Measurements from ENCODE around the gene RPTOR.
"Not testable (repeated sequence)": the region's sequence is repeated elsewhere in the genome, so short reads cannot be mapped to it uniquely, and the experiment has no call there.

RPTOR gene, protein sequence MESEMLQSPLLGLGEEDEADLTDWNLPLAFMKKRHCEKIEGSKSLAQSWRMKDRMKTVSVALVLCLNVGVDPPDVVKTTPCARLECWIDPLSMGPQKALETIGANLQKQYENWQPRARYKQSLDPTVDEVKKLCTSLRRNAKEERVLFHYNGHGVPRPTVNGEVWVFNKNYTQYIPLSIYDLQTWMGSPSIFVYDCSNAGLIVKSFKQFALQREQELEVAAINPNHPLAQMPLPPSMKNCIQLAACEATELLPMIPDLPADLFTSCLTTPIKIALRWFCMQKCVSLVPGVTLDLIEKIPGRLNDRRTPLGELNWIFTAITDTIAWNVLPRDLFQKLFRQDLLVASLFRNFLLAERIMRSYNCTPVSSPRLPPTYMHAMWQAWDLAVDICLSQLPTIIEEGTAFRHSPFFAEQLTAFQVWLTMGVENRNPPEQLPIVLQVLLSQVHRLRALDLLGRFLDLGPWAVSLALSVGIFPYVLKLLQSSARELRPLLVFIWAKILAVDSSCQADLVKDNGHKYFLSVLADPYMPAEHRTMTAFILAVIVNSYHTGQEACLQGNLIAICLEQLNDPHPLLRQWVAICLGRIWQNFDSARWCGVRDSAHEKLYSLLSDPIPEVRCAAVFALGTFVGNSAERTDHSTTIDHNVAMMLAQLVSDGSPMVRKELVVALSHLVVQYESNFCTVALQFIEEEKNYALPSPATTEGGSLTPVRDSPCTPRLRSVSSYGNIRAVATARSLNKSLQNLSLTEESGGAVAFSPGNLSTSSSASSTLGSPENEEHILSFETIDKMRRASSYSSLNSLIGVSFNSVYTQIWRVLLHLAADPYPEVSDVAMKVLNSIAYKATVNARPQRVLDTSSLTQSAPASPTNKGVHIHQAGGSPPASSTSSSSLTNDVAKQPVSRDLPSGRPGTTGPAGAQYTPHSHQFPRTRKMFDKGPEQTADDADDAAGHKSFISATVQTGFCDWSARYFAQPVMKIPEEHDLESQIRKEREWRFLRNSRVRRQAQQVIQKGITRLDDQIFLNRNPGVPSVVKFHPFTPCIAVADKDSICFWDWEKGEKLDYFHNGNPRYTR (N-terminal part only)

DNA sequence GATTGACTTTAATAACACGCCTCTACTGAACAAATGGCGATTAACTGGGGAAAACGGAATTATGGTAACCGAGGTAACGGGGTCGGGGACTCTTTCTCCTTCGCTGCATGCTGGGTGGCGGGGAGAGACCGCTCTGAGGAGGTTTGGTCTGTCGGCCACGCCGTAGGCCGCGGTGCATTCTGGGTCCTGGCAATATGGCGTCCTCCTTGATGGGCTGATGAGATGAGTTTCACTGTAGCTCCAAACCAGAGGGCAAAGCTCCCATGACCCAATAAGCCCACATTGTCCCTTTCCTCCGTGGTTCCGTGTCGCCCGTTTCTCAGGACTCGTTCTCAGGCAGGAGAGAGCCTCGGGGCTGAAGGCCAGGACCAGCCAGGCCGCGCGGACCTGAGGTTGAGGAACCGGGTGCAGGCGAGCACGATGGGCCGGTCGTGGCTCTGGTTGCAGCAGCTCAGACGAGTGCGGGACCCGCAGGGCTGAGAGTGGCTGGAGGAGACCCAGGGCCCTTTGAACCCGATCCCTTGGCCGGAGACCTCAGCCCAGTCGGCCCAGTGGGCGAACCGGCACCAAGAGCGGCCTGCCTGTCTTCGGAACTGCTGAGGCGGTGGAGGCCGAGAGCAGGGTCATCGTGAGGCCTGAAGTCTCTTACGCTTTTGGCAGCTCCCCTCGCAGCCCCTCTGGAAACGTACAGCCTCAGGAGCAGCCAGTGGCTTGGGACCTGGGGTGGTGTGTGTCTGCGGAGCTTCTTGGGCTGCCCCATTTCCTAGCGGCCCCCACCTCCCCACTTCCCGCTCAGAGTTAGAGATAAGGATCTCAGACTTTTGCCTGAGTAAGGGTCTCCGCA is at the start of gene RPTOR:
TSS of gene RPTOR (plus strand) at position 184 of the 844 bp plus-strand sequence. CDS start 792 bp downstream, outside the sequence.
- peak; percentile 97 for DNase-seq (ENCODE audit: insufficient read length, low spot score)
- FAIRE-seq = peak; percentile 84

DNA sequence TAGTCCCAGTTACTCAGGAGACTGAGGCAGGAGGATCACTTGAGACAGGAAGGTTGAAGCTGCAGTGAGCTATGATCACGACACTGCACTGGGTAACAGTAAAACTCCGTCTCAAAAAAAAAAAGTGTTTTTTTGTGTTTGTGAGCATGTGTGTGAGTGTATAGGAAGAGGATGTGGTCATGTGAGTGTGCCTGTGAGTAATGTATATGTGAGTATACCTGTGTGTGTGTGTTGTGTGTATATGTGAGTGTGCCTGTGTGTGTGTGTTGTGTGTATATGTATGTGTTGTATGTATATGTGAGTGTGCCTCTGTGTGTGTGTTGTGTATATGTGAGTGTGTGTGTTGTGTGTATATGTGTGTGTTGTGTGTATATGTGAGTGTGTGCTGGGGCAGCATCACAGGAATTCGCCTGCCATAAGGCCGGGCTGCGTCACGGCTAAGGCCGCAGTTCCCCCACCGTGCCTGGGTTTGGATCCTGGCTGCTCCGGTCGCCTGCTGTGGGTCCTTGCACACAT is 46.9 kb upstream of the RPTOR start:
- FAIRE-seq = no peak
- DNase-seq (ENCODE audit: insufficient read length, low spot score) = no peak

DNA sequence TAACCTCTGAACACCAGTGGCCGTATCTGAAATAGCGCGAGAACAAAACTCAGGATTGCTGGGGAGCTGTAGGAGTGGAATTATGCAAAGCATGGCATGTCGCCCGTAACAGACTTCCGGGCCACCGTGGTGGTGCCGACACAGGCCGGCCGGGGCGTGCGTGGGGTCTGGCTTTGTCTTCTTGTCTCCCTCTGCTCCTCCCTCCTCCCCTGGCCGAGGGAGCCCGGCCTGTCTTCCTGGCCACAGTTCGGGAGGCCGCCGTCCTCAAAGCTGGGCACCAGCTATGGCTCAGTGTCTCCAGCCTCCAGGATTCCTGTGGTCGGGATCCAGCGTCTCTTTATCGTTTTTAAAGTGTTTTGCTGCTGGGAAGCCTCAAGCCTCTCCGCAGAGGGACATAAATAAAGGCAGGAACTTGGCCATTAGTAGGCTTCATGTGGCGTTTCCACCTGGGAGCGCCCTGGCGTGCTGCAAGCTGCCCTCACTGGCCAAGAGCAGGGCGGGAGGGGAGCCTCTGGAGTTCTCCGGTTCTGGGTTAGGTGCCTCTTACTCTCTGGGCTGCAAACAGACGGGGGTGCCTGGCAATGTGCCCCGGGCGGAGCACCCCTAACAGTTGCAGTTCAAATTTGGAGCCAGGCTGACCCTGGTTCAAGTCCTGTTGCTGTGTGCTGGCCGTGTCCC is 46.3 kb upstream of the RPTOR start:
- FAIRE-seq (no peak), DNase-seq (ENCODE audit: insufficient read length, low spot score) (no peak)

DNA sequence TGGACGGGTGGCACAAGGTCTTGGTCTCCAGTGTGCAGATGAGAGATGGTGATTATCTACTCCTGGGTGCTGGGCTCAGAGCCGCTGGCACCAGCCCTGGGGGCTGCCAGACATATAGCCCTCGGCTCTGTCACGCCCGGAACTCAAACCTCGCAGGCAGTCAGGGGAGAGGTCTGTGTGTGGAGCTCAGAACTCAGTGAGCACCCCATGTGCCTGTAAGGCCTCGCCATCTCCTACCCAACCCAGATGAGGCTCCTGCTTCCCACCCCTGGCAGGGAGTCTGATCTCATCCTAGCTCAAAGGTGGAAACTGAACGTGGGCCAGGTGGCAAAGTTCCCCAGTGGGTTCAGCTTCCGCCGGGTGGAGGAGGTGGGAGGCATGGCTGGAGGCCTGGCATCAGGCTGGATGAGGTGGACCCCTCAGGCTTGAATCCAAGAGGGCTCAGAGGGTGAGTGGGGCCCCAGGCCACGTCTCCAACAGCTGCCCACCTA is 45.7 kb upstream of the RPTOR start:
- DNase-seq (ENCODE audit: insufficient read length, low spot score) (no peak), FAIRE-seq (no peak)

DNA sequence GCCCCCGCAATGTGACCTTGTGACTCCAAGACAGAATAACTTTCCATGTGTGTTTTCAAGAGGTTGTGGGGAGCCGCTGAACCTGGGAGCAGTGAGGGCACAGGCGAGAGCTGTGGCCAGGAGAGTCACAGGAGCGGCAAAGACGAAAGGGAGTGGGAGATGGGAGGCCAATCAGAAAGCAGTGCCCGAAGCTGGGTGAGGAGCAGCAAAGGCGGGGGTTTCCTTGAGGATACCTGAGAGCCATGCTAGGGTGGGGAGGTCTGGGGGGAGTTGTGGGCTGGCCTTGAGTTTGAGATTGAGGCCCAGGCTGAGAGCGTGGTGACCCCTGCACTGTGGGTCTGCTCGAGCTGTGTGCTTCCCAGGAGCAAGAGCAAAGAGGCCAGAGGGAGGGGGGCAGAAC is 45.1 kb upstream of the RPTOR start:
- no peak for DNase-seq (ENCODE audit: insufficient read length, low spot score)
- FAIRE-seq = no peak

DNA sequence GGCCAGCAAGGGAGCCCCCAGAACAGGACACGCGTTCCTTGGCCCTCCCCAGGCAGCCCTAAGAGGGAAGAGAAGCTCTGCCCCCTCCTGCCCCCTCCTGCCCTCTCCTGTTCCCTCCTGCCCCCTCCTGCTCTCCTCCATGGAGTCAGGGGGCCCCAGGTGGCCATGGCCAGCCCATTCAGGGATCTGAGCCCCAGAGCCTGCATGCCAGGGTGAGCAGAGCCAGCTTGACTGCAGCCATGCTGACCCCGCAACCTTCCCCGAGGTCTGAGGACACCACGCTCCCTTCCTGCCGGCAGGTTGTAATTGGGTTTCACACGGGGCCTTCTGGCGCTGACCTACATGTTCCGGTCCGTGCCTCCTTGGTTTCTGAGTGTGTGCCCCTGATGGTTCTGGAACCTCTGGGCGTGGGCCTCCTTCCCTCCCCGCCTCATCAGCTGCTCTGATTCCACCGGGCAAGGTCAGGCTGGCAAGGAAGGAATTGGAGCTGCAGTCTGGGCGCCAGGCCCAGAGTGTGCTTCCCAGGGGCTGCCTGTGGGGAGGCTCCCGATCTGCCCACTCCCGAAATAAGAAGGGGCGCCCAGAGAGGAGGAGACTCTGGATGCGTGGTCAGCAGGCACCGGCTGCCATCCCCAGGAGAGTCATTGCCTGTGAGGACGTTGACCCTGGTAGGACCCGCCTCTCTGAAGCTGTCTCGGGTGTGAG is 44.5 kb upstream of the RPTOR start:
- FAIRE-seq (no peak), DNase-seq (ENCODE audit: insufficient read length, low spot score) (no peak)

DNA sequence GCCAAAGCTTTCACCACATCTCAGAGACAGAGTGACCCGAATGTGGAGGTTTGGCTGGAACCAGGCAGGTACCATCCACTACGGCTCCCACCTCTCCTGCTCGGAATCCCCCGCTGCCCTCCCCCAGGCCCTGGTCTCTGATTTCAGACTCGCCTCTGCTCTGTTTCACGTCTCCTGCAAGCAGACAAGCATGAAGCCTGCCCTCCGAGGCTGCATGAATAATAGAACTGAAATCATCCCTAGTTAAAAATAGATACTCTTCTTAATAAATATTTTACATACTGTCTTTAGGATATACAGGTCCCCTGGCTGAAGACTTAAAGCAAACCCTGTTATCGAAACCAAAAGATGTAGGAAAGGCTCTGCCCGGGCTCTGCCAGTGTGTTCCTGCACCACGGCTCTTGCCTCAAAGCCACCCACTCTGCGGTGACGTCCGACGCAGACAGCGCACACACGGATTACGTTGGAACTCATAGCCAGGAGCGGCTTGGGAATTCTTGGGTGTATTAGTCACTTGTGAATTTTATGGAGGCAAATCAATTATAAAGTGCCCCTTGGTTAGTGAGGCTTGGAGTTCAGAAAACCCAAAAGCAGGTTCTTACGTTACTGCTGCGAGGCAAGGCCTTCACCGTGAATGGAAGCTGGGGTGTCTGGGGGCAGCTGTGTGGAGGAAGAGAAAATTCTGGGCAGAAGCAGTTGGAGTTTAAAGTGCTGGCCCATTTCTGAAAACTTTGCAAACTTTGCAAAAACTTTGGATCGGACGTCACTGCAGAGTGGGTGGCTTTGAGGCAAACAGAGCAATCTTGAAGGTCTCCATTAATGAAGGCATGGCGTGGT is 42.7 kb upstream of the RPTOR start:
- FAIRE-seq = no peak
- no peak for DNase-seq (ENCODE audit: insufficient read length, low spot score)

DNA sequence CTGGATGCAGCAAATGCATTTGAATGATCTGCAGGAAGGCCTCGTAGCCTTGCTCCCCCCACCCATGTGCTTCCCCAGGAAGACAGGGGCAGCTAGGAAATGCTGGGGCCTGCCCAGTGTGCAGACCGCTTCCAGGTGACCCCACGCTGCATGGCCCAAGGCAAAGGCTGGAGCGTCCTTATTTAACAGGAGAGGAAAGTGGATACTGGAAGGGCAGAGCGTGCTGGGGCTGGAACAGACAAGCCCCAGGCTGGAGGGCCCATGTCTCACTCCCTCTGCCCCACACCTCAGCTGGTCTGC is 42.1 kb upstream of the RPTOR start:
- DNase-seq (ENCODE audit: insufficient read length, low spot score) (no peak), FAIRE-seq (no peak)

DNA sequence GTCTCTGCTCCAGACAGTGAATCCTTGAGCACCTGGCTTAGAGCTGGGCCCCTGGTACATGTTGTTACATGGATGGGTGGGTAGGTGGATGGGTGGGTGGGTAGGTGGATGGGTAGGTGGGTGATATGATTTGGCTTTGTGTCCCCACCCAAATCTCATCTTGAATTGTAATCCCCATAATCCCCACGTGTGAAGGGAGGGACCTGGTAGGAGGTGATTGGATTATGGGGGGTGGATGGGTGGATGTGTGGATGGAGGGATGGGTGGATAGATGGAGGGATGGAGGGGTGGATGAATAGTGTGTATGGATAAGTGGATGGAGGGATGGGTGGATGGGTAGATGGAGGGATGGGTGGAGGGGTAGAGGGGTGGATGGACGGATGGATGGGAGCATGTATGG is 41.6 kb upstream of the RPTOR start:
- DNase-seq (ENCODE audit: insufficient read length, low spot score) (no peak), FAIRE-seq (no peak)

DNA sequence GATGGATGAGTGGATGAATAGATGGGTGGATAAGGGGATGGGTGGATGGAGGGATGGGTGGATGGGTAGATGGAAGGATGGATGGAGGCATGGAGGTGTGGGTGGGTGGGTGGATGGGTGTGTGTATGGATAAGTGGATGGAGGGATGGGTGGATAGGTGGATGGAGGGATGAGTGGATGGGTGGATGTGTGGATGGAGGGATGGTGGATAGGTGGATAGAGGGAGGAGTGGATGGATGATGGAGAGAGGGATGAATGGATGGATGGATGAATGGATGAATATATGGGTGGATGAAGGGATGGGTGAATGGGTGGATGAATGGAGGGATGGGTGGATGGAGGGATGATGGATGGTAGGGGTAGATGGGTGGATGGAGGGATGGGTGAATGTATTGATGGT is 40.7 kb upstream of the RPTOR start:
- no peak for FAIRE-seq

DNA sequence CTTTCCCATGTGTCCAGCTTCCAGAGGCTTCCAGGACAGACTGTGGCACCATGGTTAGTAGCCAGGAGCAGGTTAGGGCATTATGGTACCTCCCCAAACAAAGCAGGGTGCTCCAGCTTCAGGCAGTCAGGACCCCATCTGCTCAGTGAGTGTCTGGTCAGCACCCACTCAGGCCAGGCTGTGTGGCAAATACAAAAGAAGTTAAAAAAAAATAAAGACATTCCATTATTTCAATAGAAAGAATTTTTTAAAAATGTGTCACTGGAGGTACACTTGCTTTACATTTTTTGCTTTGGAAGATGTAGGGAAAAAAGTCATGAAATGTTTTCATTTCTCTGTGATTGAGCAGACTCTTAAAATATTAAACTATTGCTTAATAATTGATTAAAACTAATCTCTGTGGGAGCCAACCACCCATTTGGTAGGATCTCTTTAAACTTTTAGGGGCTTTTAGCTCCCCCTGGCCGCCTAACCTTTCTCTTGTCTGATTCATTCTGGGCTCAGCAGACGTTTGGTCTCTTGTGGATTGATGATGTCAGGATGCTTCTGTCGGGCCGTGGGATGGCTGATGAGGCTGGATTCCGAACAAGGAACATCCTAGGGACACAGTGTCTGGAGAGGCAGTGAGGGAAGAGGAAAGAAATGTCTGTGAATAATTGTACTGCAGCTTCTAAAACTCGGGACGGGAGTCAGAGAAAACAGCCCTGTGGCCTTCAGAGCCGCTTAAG is 39.8 kb upstream of the RPTOR start:
- FAIRE-seq = no peak
- no peak for DNase-seq (ENCODE audit: insufficient read length, low spot score)

More for the DNA sequence above, 40.7 kb upstream of the RPTOR start:
- no peak for DNase-seq (ENCODE audit: insufficient read length, low spot score)

DNA sequence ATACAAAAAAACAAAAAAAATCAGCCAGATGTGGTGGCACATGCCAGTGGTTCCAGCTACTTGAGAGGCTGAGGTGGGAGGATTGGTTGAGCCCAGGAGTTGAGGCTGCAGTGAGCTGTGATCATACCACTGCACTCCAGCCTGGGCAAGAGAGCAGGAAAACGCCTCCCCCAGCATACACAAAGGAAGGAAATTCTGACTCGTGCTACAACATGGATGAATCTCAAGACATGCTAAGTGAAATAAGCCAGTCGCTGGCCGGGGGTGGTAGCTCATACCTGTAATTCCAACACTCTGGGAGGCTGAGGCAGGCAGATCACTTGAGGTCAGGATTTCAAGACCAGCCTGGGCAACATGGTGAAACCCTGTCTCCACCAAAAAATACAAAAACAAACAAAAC is 37.5 kb upstream of the RPTOR start:
- not testable (repeated sequence) for DNase-seq (ENCODE audit: insufficient read length, low spot score); FAIRE-seq

DNA sequence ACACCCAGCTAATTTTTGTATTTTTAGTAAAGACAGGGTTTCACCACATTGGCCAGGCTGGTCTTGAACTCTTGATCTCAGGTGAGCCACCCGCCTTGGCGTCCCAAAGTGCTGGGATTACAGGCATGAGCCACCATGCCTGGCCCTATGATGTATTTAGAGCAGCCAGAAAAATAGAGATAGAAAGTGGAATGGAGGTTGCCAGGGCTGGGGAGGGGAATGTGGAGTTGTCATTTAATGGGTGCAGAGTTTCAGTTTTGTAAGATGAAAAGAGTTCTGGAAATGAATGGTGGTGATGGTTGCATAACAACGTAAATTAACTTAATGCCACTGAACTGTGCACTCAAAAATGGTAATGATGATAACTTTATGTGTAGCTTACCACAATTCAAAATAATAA is 36.7 kb upstream of the RPTOR start:
- no peak for FAIRE-seq
- DNase-seq (ENCODE audit: insufficient read length, low spot score) = no peak

DNA sequence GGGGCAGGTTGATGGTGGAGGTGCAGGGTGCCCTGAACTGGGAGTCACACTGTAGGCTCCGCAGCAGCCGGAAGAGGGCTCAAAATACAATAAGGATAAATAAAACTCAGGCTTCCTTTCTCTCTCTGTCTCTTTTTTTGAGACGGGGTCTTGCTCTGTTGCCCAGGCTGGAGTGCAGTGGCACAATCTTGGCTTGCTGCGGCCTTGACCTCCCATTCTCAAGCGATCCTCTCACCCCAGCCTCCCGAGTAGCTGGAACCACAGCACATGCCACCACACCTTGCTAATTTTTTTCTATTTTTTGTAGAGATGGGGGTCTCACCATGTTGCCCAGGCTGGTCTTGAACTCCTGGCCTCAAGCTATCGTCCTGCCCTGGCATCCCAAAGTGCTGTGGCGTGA is 35.3 kb upstream of the RPTOR start:
- DNase-seq (ENCODE audit: insufficient read length, low spot score) = no peak
- no peak for FAIRE-seq

DNA sequence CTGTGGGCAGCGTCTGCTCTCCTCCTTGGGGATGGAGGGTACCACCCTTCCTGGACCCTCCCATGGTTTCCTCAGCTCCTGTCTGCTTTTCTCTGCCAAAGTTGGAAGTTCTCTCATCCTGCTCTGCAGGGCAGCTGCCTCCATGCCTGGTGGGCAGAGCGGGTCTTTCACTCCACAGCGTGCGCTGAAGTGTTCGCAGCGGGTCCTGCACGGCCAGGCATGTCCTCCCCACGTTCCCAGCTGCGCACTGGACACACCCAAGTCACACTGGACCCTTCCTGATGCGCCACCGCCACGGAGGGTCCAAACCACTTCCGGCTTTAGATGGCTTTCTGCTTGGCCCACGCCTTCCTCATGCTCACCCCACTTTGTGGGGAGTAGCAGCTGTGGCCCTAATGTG is 34.5 kb upstream of the RPTOR start:
- FAIRE-seq = no peak

DNA sequence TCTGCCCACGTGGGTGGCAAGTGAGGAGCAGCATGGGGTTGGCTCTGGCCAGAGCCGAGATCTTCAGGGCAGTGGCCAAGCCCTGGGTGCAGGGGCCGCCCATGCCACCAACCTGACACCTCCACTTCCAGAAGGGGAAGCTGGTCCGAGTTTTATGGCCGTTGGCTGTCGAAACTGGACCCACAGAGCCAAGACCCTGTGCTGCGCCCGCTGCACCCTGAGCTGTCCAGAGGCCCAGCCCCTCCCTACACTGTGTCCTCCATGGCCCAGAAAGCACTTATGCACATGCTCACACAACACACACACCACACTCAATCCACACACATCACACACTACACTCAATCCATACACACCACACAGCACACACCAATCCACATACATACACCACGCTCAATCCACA is 33.9 kb upstream of the RPTOR start:
- no peak for DNase-seq (ENCODE audit: insufficient read length, low spot score)
- FAIRE-seq = no peak

More for the DNA sequence above, 34.5 kb upstream of the RPTOR start:
- no peak for DNase-seq (ENCODE audit: insufficient read length, low spot score)
